ENCODE data around the gene ZAP70.

The ZAP70 gene

DNA sequence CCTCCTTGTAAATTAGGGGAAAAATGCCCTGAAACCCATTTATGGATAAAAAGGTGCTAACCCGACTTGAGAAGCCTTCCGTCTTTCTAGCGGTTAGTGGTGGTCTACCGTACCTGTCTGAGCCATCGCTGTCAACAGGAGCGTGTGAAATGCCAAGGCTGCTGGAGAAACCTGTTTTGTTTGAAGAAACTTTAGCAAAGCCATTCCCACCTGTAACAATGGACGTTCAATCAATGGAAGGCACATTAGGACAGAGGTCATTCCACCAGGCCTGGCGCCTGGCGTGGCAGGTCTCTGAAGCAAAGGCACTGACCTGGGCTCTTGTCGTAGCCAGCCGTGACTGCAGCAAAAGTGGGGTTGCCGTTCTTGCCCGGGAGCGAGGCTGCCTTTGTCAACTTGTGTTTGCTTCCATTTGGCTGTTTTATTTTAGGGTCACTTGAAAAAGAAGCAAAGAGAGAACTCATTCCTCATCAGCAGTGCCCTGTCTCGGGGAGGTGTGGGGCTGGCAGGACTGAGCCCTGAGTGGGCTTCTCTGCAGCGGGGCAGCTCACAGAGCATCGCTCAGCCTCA, 47.2 kb downstream of the ZAP70 start:
- no peak overlapping the region for H2AFZ ChIP-seq (ENCODE audit: low read depth, low read length, severe bottlenecking)
- no peak overlapping the region for H3K27ac ChIP-seq (ENCODE audit: low read depth, low read length)
- no peaks in the 10 kb centered on the region for H3F3A ChIP-seq (ENCODE audit: insufficient read depth)
- no peaks in the 10 kb centered on the region for H3K27me3 ChIP-seq (ENCODE audit: low read length)
- H3K4me3 ChIP-seq (ENCODE audit: insufficient read depth, low read length, poor library complexity, severe bottlenecking) = no peak overlapping the region
- no peaks in the 10 kb centered on the region for H3K9me2 ChIP-seq (replicated peaks; ENCODE audit: insufficient read depth, low read length)
- no peaks in the 10 kb centered on the region for H3K9me3 ChIP-seq (ENCODE audit: insufficient read depth, low read length)
- H3K36me3 ChIP-seq (ENCODE audit: low read length) = no peaks in the 10 kb centered on the region
- H3K4me2 ChIP-seq (ENCODE audit: low read depth, low read length, poor library complexity, severe bottlenecking) = no peak overlapping the region
- H3K79me2 ChIP-seq (ENCODE audit: insufficient read depth, low read length) = no peaks in the 10 kb centered on the region
- TF ChIP-seq EZH2phosphoT487 (conservative IDR thresholded peaks at IDR 0.05; ENCODE audit: low read length) = no peak
- TF ChIP-seq, protein P1, sequence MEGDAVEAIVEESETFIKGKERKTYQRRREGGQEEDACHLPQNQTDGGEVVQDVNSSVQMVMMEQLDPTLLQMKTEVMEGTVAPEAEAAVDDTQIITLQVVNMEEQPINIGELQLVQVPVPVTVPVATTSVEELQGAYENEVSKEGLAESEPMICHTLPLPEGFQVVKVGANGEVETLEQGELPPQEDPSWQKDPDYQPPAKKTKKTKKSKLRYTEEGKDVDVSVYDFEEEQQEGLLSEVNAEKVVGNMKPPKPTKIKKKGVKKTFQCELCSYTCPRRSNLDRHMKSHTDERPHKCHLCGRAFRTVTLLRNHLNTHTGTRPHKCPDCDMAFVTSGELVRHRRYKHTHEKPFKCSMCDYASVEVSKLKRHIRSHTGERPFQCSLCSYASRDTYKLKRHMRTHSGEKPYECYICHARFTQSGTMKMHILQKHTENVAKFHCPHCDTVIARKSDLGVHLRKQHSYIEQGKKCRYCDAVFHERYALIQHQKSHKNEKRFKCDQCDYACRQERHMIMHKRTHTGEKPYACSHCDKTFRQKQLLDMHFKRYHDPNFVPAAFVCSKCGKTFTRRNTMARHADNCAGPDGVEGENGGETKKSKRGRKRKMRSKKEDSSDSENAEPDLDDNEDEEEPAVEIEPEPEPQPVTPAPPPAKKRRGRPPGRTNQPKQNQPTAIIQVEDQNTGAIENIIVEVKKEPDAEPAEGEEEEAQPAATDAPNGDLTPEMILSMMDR (IDR thresholded peaks at IDR 0.05; ENCODE audit: insufficient read depth, low read length, poor library complexity, severe bottlenecking) = no peak
- no peak overlapping the region for H3K9ac ChIP-seq (ENCODE audit: low read length)
- H4K20me1 ChIP-seq (ENCODE audit: low read depth, low read length) = no peaks in the 10 kb centered on the region

DNA sequence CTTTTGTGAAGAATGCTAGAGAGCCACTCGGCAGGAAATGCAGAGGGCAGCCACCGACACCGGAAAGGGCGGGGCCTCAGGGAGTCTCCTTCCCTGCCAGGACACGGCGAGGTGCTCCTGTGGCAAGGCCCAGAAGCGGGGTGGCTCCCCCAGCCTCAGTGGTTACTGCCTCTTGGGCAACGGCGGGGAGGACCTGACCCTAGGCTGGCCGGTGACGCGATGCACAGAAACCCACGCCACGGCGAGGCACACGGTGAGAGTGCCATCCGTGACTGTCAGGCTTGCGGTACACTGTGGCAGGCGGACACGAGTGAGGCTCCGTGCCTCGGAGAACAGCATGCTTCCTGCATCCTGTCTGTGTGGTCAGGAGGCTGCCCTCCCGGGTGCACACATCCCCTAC, 47.8 kb downstream of the ZAP70 start:
- H3K36me3 ChIP-seq (ENCODE audit: low read length) = no peaks in the 10 kb centered on the region
- no peak overlapping the region for H3K4me3 ChIP-seq (ENCODE audit: insufficient read depth, low read length, poor library complexity, severe bottlenecking)
- H3K27ac ChIP-seq (ENCODE audit: low read depth, low read length) = no peak overlapping the region
- H2AFZ ChIP-seq (ENCODE audit: low read depth, low read length, severe bottlenecking) = no peak overlapping the region
- H3K79me2 ChIP-seq (ENCODE audit: insufficient read depth, low read length) = no peaks in the 10 kb centered on the region
- no peaks in the 10 kb centered on the region for H3K27me3 ChIP-seq (ENCODE audit: low read length)
- no peaks in the 10 kb centered on the region for H3K9me3 ChIP-seq (ENCODE audit: insufficient read depth, low read length)
- no peaks in the 10 kb centered on the region for H4K20me1 ChIP-seq (ENCODE audit: low read depth, low read length)
- TF ChIP-seq, protein P1 (IDR thresholded peaks at IDR 0.05; ENCODE audit: insufficient read depth, low read length, poor library complexity, severe bottlenecking) = no peak
- TF ChIP-seq EZH2phosphoT487 (conservative IDR thresholded peaks at IDR 0.05; ENCODE audit: low read length) = no peak
- no peaks in the 10 kb centered on the region for H3K9me2 ChIP-seq (replicated peaks; ENCODE audit: insufficient read depth, low read length)
- no peaks in the 10 kb centered on the region for H3F3A ChIP-seq (ENCODE audit: insufficient read depth)
- H3K4me2 ChIP-seq (ENCODE audit: low read depth, low read length, poor library complexity, severe bottlenecking) = no peak overlapping the region
- H3K9ac ChIP-seq (ENCODE audit: low read length) = no peak overlapping the region

DNA sequence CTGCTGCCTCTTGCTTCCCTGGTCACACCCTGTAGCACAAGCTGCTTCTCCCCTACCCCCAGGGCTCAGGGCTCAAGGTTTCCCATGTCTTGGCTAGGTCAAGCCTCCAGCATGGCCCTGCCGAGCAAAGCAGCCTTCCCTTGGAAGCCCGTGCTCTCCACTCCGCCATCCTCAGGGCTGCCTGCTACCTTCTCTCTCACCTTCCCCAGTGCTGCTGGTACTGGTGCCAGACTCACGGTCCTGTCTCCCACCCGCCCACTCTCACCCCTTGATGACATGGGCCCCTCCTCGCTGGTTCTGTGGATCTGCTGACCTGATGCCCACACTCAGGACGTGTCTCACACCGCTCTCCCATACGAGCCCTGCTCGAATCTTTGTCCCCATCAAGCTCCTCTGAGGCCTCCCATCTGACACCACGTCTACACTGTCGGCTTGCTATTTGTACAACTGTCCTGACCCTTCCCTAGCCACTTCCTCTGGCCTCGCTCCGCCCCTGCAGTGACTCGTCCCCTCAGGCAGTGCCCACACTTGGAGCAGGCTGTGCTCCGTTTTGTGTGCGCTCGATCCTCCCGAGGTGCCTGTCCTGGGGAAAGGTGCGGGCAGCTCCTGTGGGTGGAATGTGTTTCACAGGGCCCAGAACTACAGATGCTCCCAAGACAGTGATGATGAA, 49.9 kb downstream of the ZAP70 start:
- no peaks in the 10 kb centered on the region for H3K36me3 ChIP-seq (ENCODE audit: low read length)

More for the DNA sequence above, 49.9 kb downstream of the ZAP70 start:
- TF ChIP-seq EZH2phosphoT487 (conservative IDR thresholded peaks at IDR 0.05; ENCODE audit: low read length) = no peak
- TF ChIP-seq, protein P1 (IDR thresholded peaks at IDR 0.05; ENCODE audit: insufficient read depth, low read length, poor library complexity, severe bottlenecking) = no peak
- Histone ChIP-seq H3K4me3 (ENCODE audit: insufficient read depth, low read length, poor library complexity, severe bottlenecking) (no peak overlapping the region), H3F3A (ENCODE audit: insufficient read depth) (no peaks in the 10 kb centered on the region), H3K4me2 (ENCODE audit: low read depth, low read length, poor library complexity, severe bottlenecking) (no peak overlapping the region), H3K9me3 (ENCODE audit: insufficient read depth, low read length) (no peaks in the 10 kb centered on the region), H3K9me2 (replicated peaks; ENCODE audit: insufficient read depth, low read length) (no peaks in the 10 kb centered on the region), H4K20me1 (ENCODE audit: low read depth, low read length) (no peaks in the 10 kb centered on the region), H3K27me3 (ENCODE audit: low read length) (no peaks in the 10 kb centered on the region), H2AFZ (ENCODE audit: low read depth, low read length, severe bottlenecking) (no peak overlapping the region), H3K9ac (ENCODE audit: low read length) (no peak overlapping the region), H3K27ac (ENCODE audit: low read depth, low read length) (no peak overlapping the region), H3K79me2 (ENCODE audit: insufficient read depth, low read length) (no peaks in the 10 kb centered on the region)

All from SU-DHL-6 (cell line).